Fibroblast of skin of right biceps (primary cell): Measurements from ENCODE around the gene CCDC183.
"Not testable (repeated sequence)": the region's sequence is repeated elsewhere in the genome, so short reads cannot be mapped to it uniquely, and the experiment has no call there.

Experiments
- DNase-seq: peaks from one replicate; pipeline ENCODE4 v3.0.0-alpha.2; 2013

CCDC183 gene

GRCh38 chr9:136803009-136803550 lies 6.9 kb downstream of the CCDC183 start:
- not testable (repeated sequence) for DNase-seq

GRCh38 chr9:136803551-136804508 lies 7.7 kb downstream of the CCDC183 start:
- DNase-seq: no peak

DNA sequence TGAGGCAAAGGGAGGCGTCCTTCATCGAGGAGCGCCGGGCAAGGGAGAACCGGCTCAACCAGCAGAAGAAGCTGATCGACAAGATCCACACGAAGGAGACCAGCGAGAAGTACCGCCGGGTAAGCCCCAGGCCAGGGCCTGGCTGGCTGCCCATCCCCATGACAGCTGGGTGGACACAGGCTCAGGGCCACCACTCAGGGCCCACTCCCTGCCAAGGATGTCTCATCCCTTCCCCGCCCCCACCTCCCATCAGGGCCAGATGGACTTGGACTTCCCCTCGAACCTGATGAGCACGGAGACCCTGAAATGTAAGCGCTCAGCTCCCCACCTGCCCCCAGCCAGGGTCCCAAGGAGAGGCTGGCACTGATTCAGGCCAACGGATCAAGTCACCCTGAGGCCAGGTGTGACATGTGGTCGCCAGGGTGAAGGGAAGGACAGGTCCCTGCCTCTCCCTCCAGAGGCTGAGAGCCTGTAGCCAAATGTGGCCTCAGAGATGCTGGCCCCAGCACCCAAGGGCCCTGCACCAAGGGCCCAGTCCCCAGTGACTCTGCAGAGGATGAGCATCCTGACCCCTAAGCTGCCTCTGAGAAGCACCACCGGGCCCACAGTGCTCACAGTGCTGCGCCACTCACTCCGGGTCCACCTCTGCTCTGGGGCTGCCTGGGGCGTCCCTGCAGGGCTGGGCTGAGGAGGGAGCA lies 8.5 kb downstream of the CCDC183 start:
- no peak for DNase-seq

- DNase-seq: no peak
These were observed 9.1 kb downstream of the CCDC183 start for GRCh38 chr9:136805207-136805740.

DNA sequence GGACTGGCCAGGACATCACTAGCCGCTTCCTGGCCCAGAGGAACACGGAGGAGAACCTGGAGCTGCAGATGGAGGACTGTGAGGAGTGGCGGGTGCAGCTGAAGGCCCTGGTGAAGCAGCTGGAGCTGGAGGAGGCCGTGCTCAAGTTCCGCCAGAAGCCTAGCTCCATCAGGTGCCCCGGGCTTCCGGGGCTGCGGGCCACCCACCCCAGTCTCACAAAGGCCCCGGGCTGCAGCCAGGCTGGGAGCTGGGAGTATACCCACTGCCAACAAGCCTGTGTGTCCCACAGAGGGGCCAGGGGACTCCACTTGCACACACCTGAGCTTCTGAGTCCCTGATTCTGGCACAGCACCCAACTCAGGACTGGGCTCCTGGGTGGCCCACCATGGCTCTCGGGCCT lies 9.9 kb downstream of the CCDC183 start:
- no peak for DNase-seq

DNA sequence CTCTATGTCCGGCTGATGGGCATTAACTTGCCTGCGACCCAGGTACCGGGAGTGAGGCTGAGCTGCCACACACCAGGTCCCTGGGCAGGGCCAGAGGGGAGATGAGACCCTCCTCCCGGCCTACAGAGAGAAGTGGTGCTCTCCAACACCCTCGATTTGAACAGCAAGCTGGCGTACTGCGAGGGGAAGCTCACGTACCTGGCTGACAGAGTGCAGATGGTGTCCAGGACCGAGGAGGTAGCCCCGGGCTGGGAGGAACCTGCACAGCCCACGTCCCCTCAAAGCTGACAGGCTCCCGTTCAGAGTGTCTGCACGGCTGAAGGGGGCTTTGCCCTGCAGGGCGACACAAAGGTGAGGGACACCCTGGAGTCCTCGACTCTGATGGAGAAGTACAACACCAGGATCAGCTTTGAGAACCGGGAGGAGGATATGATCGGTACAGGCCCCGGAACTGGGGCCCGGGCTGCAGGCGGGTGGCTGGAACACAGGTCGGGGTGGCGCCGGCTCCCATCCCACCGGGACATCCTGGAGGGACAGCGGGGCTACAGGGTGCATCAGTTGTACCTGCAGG lies 10.6 kb downstream of the CCDC183 start:
- no peak for DNase-seq

GRCh38 chr9:136807281-136808074 lies 11.3 kb downstream of the CCDC183 start, which contains the start of gene RABL6:
Gene RABL6, plus strand, starts transcription at chr9:136807948. Its CDS starts 249 bp downstream, at chr9:136808197.
- peak; percentile 70 for DNase-seq

DNA sequence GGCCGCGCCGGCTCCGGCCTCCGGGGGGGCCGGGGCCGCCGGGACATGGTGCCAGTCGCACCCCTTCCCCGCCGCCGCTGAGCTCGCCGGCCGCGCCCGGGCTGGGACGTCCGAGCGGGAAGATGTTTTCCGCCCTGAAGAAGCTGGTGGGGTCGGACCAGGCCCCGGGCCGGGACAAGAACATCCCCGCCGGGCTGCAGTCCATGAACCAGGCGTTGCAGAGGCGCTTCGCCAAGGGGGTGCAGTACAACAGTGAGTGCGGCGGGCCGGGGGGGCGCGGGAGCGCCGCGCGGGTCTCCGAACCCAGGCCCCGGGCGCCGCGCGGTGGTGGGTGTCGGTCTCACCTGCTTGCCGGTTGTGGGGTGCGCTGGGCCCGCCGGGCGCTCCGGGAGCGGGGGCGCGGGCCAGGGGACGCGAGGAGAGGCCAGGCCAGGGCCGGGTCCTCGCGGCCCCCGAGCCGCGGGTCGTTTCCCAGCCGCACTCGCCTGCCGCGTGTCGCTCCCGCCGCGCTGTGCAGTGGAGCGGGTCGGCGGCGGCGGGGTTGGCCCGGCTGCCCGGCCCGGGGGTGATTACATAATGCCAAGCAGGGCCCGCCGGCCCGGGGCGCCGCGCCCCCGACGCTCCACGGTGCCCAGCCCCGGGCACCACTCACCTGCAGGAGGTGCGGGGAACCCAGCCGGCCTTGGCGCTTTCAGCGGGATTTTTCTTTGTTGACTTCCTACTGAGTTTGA lies 12.1 kb downstream of the CCDC183 start:
- DNase-seq: no peak

DNA sequence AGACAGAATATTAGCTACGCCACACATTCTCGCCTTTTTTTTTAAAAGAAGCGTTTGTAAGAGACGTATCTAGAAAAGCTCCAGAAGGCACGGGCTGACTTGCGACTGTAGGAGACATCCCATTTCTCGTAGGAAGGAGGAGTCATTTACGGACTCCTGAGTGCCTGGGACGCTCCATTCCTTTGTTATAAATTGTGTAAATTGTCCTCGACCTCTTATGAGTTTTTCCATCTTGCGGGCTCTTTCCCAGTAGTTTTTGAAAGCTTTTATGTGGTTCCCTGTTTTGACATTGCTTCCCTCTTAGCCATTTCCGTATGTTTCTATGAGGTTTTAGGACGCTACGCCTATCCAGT lies 12.6 kb downstream of the CCDC183 start:
- DNase-seq: peak; percentile 27

GRCh38 chr9:136814725-136815421 lies 18.7 kb downstream of the CCDC183 start:
- no peak for DNase-seq

GRCh38 chr9:136815422-136815782 lies 19.3 kb downstream of the CCDC183 start:
- DNase-seq: no peak

DNA sequence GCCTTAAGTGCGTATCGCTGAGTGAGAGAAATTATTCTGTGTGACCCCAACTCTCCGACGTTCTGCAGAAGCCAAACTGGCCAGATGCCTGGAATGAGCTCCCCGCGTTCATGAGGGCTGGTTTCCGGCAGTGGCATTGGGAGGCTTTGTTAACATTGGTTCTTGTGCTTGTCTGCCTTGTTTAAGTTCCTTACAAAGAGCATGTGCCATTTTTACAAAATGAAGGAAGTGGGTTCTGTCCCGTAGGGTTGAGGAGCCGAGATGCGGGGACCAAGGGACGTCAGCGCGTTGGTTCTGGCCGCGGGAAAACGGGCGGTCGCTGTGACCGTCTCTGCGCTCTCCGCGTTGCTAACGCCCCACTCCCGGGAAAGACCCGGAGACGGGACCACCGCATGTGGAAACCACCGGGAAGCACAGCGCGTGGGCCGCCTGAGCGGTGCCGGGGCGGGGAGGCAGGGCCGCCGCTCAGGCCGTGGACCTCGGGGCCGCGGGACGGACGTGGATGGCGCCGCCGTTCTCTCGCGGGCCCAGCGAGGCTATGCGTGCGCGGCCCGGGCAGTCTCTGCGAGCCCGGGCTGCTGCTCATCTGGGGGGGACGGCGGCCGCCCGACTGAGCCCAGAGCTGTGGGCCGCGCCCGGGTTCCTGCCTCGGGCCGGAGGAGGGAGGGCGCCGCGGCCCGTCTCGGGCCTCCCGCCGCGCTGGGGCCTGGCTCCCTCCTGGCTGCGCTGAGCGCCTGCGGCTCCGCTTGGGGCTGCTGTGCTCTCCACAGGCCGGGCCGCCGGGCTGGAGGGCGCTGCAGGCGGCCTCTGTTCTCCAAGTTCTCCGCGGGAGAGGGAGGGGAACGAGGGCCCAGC lies 25.1 kb downstream of the CCDC183 start:
- DNase-seq: no peak

DNA sequence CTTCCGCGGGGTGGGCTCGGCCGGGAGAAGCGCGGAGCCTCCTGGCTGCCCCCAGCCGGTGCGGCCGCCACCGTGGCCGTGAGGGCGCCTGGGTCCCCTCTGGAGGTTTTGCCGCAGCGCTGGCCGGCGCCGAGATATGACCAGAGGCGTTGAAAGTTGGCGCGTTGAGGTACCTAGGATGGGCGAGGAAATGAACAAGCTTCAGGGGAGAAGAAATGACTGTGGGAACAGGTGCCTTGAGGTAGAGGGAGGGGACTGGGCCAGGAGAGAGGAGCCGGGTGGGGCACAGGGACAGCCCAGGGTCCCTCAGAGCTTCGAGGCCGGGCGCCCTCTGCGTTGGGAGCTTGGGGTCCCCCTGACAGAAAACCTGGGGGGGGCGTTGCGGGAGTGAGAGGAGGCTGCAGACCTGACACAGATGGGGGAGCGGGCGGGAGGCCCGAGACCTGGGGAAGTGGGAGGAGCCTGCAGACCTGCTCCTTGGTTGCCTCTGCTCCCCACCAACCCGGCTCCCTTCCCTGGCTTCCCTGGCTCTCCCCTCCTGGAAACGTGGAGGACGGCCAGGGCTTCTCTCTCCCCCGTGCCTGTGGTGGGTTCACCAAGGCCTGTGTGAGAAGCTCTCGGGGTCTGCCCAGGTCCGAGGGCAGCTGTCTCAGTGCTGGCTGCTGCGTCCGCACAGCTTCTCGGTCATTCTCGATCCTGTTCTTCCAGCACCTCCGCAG lies 25.8 kb downstream of the CCDC183 start:
- no peak for DNase-seq

GRCh38 chr9:136823136-136824046 lies 27.3 kb downstream of the CCDC183 start:
- DNase-seq: no peak

DNA sequence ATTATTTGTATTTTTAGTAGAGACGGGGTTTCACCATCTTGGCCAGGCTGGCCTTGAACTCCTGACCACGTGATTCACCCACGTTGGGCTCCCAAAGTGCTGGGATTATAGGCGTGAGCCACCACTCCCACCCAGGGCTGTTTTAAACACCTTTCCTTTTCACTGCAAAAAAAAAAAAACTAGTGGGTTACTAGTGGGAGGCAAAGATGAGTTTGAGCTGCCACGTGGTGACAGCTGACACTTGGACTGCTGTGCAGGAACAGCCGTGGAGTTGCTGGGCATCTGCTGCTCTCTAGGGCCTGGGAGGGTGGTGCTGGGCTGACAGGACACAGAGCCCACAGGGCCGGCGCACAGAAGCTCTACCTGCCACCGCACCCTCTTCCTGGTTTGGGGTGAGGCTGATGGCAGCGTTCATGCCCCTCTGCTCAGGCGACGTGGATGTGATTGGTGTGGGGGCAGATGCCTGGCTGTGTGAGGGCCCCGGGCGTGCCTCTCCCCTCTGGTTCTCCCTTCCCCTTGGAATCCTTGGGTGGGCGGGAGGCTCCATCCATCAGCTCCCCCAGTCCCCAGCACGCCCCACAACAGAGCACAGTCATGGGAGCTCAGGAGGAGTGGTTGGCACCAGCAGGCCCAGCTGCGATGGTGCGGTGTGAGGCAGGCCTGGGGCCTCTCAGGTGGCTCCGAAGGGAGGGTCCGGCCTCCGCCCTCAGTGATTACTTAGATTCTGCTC lies 28.5 kb downstream of the CCDC183 start:
- no peak for DNase-seq

DNA sequence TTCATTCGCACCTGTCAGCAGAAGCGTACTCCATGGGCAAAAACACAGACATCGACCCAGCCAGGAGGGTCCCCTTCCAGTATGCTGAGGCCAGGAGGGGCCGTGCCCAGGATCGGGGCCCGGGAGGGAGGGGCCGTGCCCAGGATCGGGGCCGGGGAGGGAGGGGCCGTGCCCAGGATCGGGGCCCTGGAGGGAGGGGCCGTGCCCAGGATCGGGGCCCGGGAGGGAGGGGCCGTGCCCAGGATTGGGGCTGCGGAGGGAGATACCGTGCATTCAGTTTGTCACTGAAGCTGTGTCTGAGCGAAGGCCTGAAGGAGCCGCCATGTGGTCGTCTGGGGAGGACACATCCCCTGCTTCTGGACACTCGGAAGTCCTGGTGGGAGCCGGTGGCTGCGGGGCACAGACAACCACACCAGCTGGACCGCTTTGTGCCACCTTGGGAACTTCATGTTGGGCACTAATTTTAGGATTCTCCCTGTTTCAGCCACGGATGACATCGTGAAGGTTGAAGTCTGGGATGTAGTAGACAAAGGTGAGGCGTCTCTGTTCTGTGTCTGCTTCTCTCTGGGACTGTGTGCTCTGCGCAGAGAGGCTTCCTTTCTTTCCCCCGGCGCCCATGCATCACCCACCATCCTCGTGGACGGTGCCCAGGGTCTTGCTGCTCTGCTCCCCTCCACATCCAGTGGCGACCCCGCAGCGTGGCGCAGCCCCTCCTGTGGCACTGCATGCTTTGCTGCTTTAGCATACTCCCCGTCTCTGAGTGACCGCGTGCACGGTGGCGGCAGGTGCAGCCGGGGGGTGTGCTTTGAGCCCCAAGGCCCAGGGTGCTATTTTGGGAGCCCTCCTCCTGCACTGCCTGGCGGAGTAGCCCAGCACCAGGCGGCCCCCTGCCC lies 29.4 kb downstream of the CCDC183 start:
- no peak for DNase-seq
